Common myeloid progenitor, CD34-positive (primary cell): ENCODE measurements around the gene PAM.

Experiments used
- CTCF ChIA-PET: fragments of 350-600 bp; sonication (Branson Sonifier 250); formaldehyde crosslinking; loops from one replicate; lab custom pipeline; 2021; ENCODE audit warnings: antibody characterized with exemption; lab: Charles Lee
- POLR2A ChIA-PET: fragments of 350-600 bp; sonication (Branson Sonifier 250); formaldehyde crosslinking; loops from one replicate; lab custom pipeline; 2021; ENCODE audit warnings: antibody characterized with exemption; lab: Charles Lee
- DNase-seq, 3 donors: peaks; one replicate each; pipeline versions ENCODE4 v3.0.0 to v3.0.0-alpha.2; 2013
- H3K27ac ChIP-seq, 2 experiments: 1 replicate in 1 of 2; 2 replicates in 1 of 2; pipeline ENCODE4 v1.7.0; 2013; ENCODE audit warnings: inconsistent platforms in 2 of 2, low read length in 2 of 2, mild to moderate bottlenecking in 2 of 2, low read depth in 1 of 2, moderate library complexity in 1 of 2; ENCODE audit not compliant: severe bottlenecking in 2 of 2, insufficient read depth in 1 of 2, poor library complexity in 1 of 2
- H3K27me3 ChIP-seq, 5 experiments: replicated peaks in 2 of 5; 1 replicate in 3 of 5; 2 replicates in 2 of 5; pipeline versions ENCODE4 v1.6.1 to v1.7.0; 2013; ENCODE audit warnings: low read length in 4 of 5, mild to moderate bottlenecking in 2 of 5, moderate library complexity in 2 of 5, inconsistent platforms in 1 of 5; ENCODE audit not compliant: insufficient read depth in 5 of 5, control insufficient read depth in 4 of 5
- H3K36me3 ChIP-seq, 4 experiments: 1 replicate in 2 of 4; 2 replicates in 2 of 4; pipeline versions ENCODE4 v1.6.1 to v1.7.0; 2013; ENCODE audit warnings: low read length in 3 of 4, control low read depth in 1 of 4, mild to moderate bottlenecking in 1 of 4; ENCODE audit not compliant: control insufficient read depth in 4 of 4, insufficient read depth in 4 of 4
- H3K4me1 ChIP-seq, 4 experiments: 1 replicate in 3 of 4; 2 replicates in 1 of 4; pipeline versions ENCODE4 v1.6.1 to v1.7.1; 2013; ENCODE audit warnings: low read length in 3 of 4, mild to moderate bottlenecking in 3 of 4, control low read depth in 1 of 4, inconsistent platforms in 1 of 4, moderate library complexity in 1 of 4; ENCODE audit not compliant: control insufficient read depth in 4 of 4, insufficient read depth in 4 of 4; ENCODE audit errors: control extremely low read depth in 1 of 4
- H3K4me3 ChIP-seq, 7 experiments: 1 replicate in 4 of 7; 2 replicates in 3 of 7; pipeline versions ENCODE4 v1.5.1 to v1.7.0; 2013; ENCODE audit warnings: mild to moderate bottlenecking in 7 of 7, low read length in 6 of 7, moderate library complexity in 6 of 7, inconsistent platforms in 2 of 7, low read depth in 2 of 7, control low read depth in 1 of 7; ENCODE audit not compliant: insufficient read depth in 4 of 7, control insufficient read depth in 1 of 7; ENCODE audit errors: extremely low read depth in 1 of 7
- H3K9me3 ChIP-seq, 5 experiments: 1 replicate in 4 of 5; 2 replicates in 1 of 5; pipeline versions ENCODE4 v1.6.1 to v1.7.1; 2013; ENCODE audit warnings: low read length in 4 of 5, mild to moderate bottlenecking in 2 of 5, inconsistent platforms in 1 of 5, low read depth in 1 of 5, moderate library complexity in 1 of 5; ENCODE audit not compliant: control insufficient read depth in 4 of 5, insufficient read depth in 2 of 5; ENCODE audit errors: control extremely low read depth in 1 of 5
- WGBS: methylation state at CpG from one replicate; pipeline ENCODE4 v1.1.5; 2013; ENCODE audit not compliant: insufficient coverage; 5-methylcytosine and 5-hydroxymethylcytosine counted together

PAM gene

DNA sequence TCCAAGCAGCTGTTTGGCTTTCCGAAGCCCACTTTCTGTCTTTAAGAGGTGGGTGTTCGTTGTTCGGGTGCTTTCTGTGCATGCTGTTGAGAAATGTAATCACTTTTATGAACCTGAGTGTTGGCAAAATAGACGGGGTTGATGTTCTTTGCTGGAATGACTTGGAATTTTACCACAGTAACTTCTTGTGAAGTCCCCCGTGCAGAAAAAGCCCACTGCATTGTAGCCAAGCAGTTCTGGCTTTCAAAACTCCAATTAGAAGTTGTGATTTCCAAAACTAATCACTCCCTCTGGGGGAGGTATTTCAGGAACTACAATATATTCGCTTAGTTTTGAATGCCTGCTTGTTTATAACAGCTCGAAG lies 111.1 kb downstream of the PAM start:
- ChIA-PET CTCF (interaction anchor here (1.0 to 1.5 kb wide), 5 partner anchors 30 to 273 kb away, joined by 3 to 4 read pairs (median 3); no protein-coding TSS in a partner anchor), POLR2A (interaction anchor here (0.6 kb wide), 1 partner anchor 158 kb away, joined by 3 read pairs; no protein-coding TSS in a partner anchor)
- Histone ChIP-seq H3K4me3 (peak overlapping the region; percentile 50 to 96 (median 90)), H3K4me1 (peaks cover 5 to 16% (median 10%) of the 10 kb centered on the region in 4 experiments), H3K27me3 (no peaks in the 10 kb centered on the region), H3K9me3 (no peaks in the 10 kb centered on the region), H3K36me3 (peaks cover 0 to 3% (median 0%) of the 10 kb centered on the region in 4 experiments), H3K27ac (no peak overlapping the region)
- 0% methylated on average over 3 of the region's 7 CpGs for WGBS
- DNase-seq: peak in 2 of 3 donors; percentile 28 to 50

GRCh38 chr5:102867992-102868662 lies 113.0 kb downstream of the PAM start:
- Histone ChIP-seq H3K36me3 (peaks cover 0 to 3% (median under 1%) of the 10 kb centered on the region in 4 experiments), H3K9me3 (no peaks in the 10 kb centered on the region), H3K27ac (no peak overlapping the region), H3K4me3 (no peak overlapping the region), H3K27me3 (no peaks in the 10 kb centered on the region), H3K4me1 (peaks cover 5 to 16% (median 10%) of the 10 kb centered on the region in 4 experiments)
- ChIA-PET CTCF (interaction anchor here (1.3 to 1.4 kb wide), 2 partner anchors 9 to 36 kb away, joined by 3 read pairs; no protein-coding TSS in a partner anchor), POLR2A (interaction anchor here (0.9 kb wide), 1 partner anchor 263 kb away, joined by 3 read pairs; no protein-coding TSS in a partner anchor)
- DNase-seq: no peak
- no CpG with 5 or more reads among the region's 3 CpGs for WGBS

DNA sequence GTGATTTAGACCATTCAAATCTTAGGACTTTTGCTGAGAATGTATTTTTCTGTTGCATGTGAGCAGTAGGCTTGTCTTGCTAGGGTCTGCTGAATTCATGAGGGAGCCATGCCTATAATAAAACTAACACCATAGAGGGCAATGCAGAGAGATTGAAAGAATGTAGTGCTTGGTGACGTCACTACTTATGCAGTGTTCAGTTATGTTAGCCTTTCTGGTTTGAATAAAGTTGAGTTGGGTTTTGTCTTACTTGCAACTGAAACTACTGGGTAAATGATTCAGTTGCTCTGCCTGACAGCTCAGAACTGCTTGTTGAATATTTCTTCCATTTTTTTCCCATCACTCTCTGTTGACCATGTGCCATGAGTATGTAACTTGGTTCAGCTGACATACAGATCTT lies 114.1 kb downstream of the PAM start:
- H3K9me3 ChIP-seq: no peaks in the 10 kb centered on the region
- no peaks in the 10 kb centered on the region for H3K27me3 ChIP-seq
- no peak overlapping the region for H3K4me3 ChIP-seq
- H3K4me1 ChIP-seq: peaks cover 5 to 18% (median 9%) of the 10 kb centered on the region in 4 experiments
- peaks cover 0 to 4% (median 2%) of the 10 kb centered on the region in 4 experiments for H3K36me3 ChIP-seq
- 83% methylated on average over 1 of the region's 1 CpG for WGBS
- CTCF ChIA-PET: interaction anchor here (1.3 to 1.4 kb wide), 2 partner anchors 8 to 37 kb away, joined by 3 read pairs; no protein-coding TSS in a partner anchor
- DNase-seq: no peak
- POLR2A ChIA-PET: no interaction called here
- H3K27ac ChIP-seq: no peak overlapping the region

- peaks cover 0 to 4% (median 2%) of the 10 kb centered on the region in 4 experiments for H3K36me3 ChIP-seq
- WGBS: 93% methylated on average over 6 of the region's 11 CpGs
- CTCF ChIA-PET: no interaction called here
- H3K4me3 ChIP-seq: no peak overlapping the region
- no peak overlapping the region for H3K27ac ChIP-seq
- H3K4me1 ChIP-seq: peaks cover 0 to 2% (median 0%) of the 10 kb centered on the region in 4 experiments
- no peaks in the 10 kb centered on the region for H3K9me3 ChIP-seq
- POLR2A ChIA-PET: no interaction called here
- H3K27me3 ChIP-seq: no peaks in the 10 kb centered on the region
- peak in 1 of 3 donors; percentile 22 for DNase-seq
These were observed 118.4 kb downstream of the PAM start for GRCh38 chr5:102873379-102873932.

GRCh38 chr5:102874054-102874453 lies 118.9 kb downstream of the PAM start:
- CTCF ChIA-PET: no interaction called here

DNA sequence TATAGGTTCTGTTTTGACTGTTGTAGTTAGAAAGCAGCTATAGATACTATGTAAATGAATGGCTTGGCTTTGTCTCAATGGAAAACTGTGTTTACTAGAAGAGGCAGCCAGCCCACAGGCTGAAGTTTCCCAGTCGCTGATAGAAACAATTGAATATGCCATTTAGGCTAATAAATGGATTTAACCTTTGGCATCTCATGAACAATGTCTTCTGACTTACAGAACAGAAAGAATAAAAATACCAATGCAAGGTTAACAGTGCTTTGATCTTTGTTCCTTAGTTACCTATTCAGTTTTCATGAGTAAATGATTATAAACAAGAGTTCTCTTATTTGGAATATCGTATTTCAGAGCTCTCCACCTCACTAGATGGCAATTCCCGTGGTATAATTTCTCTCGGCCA lies 120.6 kb downstream of the PAM start:
- Histone ChIP-seq H3K9me3 (no peaks in the 10 kb centered on the region), H3K27ac (no peak overlapping the region), H3K4me3 (no peak overlapping the region), H3K4me1 (peaks cover 0 to 2% (median 0%) of the 10 kb centered on the region in 4 experiments), H3K36me3 (peaks cover 0 to 8% (median 1%) of the 10 kb centered on the region in 4 experiments), H3K27me3 (no peaks in the 10 kb centered on the region)
- WGBS: 100% methylated on average over 3 of the region's 4 CpGs
- POLR2A ChIA-PET: no interaction called here
- no peak for DNase-seq
- CTCF ChIA-PET: interaction anchor here (1.3 kb wide), 1 partner anchor 321 kb away, joined by 3 read pairs; no protein-coding TSS in a partner anchor

More at GRCh38 chr5:102874054-102874453, 118.9 kb downstream of the PAM start:
- Histone ChIP-seq H3K4me1 (peaks cover 0 to 2% (median 0%) of the 10 kb centered on the region in 4 experiments), H3K27me3 (no peaks in the 10 kb centered on the region), H3K36me3 (peaks cover 0 to 5% (median 2%) of the 10 kb centered on the region in 4 experiments), H3K27ac (no peak overlapping the region), H3K4me3 (no peak overlapping the region), H3K9me3 (no peaks in the 10 kb centered on the region)
- POLR2A ChIA-PET: no interaction called here
- 83% methylated on average over 1 of the region's 5 CpGs for WGBS
- peak in 1 of 3 donors; percentile 21 for DNase-seq
